ENCODE data around the gene TIAM1. TPM values are rescaled to one million over a fixed set of nuclear protein-coding genes. Genes with fewer than 3 reads are reported as not detected.

TIAM1 gene
- total RNA-seq, 1 donor: 16.3 TPM

GRCh38 chr21:31266241-31266640 lies 77.8 kb downstream of the TIAM1 start:
- DNase-seq (ENCODE audit: insufficient read length, low spot score, missing footprints): no peak
- H3K4me3 ChIP-seq (ENCODE audit: insufficient read depth, low read length): no peak overlapping the region
- H3K4me2 ChIP-seq (ENCODE audit: insufficient read depth, low read length): no peak overlapping the region

DNA sequence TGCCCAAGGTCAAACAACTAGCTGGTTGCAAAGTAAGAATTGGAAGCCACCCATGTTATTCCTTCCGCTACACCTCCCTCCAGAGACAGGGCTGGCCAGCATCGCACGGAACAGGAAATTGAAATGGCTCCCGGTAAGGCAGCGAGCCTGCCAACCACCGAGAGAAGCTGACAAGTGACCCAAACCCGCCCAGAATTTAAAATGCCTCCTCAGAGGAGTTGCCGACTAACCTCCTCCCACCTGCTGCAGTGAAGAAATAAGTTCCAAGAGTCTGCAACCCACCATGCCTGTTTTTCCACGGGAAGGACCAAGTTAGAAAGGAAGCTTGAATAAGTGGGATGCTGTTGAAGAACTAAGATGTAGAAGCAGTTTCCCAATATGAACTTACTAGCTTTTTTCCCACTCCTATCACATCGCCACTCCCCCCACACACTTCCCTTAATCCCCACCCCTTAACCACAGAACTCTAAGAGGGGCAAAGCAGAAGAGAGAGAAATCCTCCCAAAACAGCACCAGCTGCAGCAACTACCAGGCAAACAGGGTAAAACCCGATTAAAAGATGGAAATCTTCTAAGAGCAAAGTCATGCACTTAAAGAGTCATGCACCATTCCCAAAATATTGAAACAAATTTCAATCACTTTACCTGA lies 78.6 kb downstream of the TIAM1 start:
- H3K36me3 ChIP-seq (ENCODE audit: insufficient read depth, low read length): no peaks in the 10 kb centered on the region
- H3K27me3 ChIP-seq (ENCODE audit: insufficient read depth, low read length): no peaks in the 10 kb centered on the region
- H2AFZ ChIP-seq (ENCODE audit: low read length): peak overlapping the region; percentile 43
- peak overlapping the region; percentile 54 for H3K4me3 ChIP-seq (ENCODE audit: insufficient read depth, low read length)
- H3K4me2 ChIP-seq (ENCODE audit: insufficient read depth, low read length): peak overlapping the region; percentile 62
- peaks cover 2% of the 10 kb centered on the region for H4K20me1 ChIP-seq (ENCODE audit: insufficient read depth, low read length)
- no peak overlapping the region for H3K27ac ChIP-seq (ENCODE audit: low read depth, low read length)
- H3K4me1 ChIP-seq (ENCODE audit: insufficient read depth, low read length): no peaks in the 10 kb centered on the region
- no peak for TF ChIP-seq CTCF (IDR thresholded peaks at IDR 0.05; ENCODE audit: extremely low read depth, low read depth, low read length)
- no peak for DNase-seq (ENCODE audit: insufficient read length, low spot score, missing footprints)
- H3K79me2 ChIP-seq (ENCODE audit: insufficient read depth, low read length): no peaks in the 10 kb centered on the region
- H3K9me3 ChIP-seq (ENCODE audit: low read depth, low read length): no peaks in the 10 kb centered on the region

More at GRCh38 chr21:31266241-31266640, 77.8 kb downstream of the TIAM1 start:
- Histone ChIP-seq H3K9me3 (ENCODE audit: low read depth, low read length) (no peaks in the 10 kb centered on the region), H3K79me2 (ENCODE audit: insufficient read depth, low read length) (no peaks in the 10 kb centered on the region), H3K36me3 (ENCODE audit: insufficient read depth, low read length) (no peaks in the 10 kb centered on the region), H3K4me1 (ENCODE audit: insufficient read depth, low read length) (no peaks in the 10 kb centered on the region), H3K27me3 (ENCODE audit: insufficient read depth, low read length) (no peaks in the 10 kb centered on the region), H4K20me1 (ENCODE audit: insufficient read depth, low read length) (peaks cover 2% of the 10 kb centered on the region), H2AFZ (ENCODE audit: low read length) (no peak overlapping the region), H3K27ac (ENCODE audit: low read depth, low read length) (no peak overlapping the region)
- TF ChIP-seq CTCF (IDR thresholded peaks at IDR 0.05; ENCODE audit: extremely low read depth, low read depth, low read length): no peak

DNA sequence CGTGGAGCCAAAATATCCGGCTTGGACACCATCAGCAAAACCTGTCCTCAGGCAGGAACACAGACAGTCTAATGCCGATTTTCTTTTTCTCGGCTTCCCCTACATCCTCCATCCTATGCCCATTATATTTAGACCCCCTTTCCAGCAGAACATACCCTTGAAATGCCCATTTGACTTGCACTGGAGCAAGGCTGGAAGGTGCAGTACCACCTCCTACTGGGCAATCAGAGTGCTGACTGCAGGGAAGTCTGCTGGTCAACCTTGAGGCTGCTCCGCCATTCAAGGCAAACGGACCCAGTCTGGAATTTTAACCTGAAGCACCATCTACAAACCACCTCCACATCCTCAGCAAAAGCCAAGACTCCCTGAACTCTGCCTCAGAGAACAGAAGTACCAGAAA lies 79.5 kb downstream of the TIAM1 start:
- no peak for DNase-seq (ENCODE audit: insufficient read length, low spot score, missing footprints)
- no peak overlapping the region for H2AFZ ChIP-seq (ENCODE audit: low read length)
- no peaks in the 10 kb centered on the region for H3K9me3 ChIP-seq (ENCODE audit: low read depth, low read length)
- peaks cover 2% of the 10 kb centered on the region for H4K20me1 ChIP-seq (ENCODE audit: insufficient read depth, low read length)
- no peak overlapping the region for H3K27ac ChIP-seq (ENCODE audit: low read depth, low read length)
- peak; percentile 16 for TF ChIP-seq CTCF (IDR thresholded peaks at IDR 0.05; ENCODE audit: extremely low read depth, low read depth, low read length)
- H3K4me2 ChIP-seq (ENCODE audit: insufficient read depth, low read length): no peak overlapping the region
- no peaks in the 10 kb centered on the region for H3K36me3 ChIP-seq (ENCODE audit: insufficient read depth, low read length)
- H3K4me3 ChIP-seq (ENCODE audit: insufficient read depth, low read length): no peak overlapping the region
- no peaks in the 10 kb centered on the region for H3K79me2 ChIP-seq (ENCODE audit: insufficient read depth, low read length)
- no peaks in the 10 kb centered on the region for H3K4me1 ChIP-seq (ENCODE audit: insufficient read depth, low read length)
- no peaks in the 10 kb centered on the region for H3K27me3 ChIP-seq (ENCODE audit: insufficient read depth, low read length)

DNA sequence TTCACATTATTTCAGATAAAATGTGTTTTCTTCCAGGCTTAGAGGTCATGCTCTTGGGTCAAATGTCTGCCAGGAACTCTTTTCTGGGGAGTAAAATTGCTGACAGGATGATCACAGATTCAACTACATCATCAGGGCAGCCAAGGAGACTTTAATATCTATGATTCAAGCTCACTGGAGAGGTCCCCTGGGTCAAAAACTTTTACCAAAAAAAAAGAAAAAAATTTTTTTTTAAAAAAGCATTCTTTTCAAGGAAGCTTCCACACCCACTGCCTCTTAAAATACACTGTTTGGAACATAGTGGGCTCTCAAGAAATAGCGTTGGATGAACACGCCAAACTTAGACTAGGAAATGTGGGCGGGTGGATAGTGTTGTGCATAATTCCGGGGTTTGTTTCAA lies 81.3 kb downstream of the TIAM1 start:
- Histone ChIP-seq H2AFZ (ENCODE audit: low read length) (no peak overlapping the region), H3K27ac (ENCODE audit: low read depth, low read length) (no peak overlapping the region), H4K20me1 (ENCODE audit: insufficient read depth, low read length) (peaks cover 2% of the 10 kb centered on the region), H3K4me2 (ENCODE audit: insufficient read depth, low read length) (no peak overlapping the region), H3K4me1 (ENCODE audit: insufficient read depth, low read length) (peaks cover 6% of the 10 kb centered on the region), H3K4me3 (ENCODE audit: insufficient read depth, low read length) (no peak overlapping the region), H3K36me3 (ENCODE audit: insufficient read depth, low read length) (no peaks in the 10 kb centered on the region), H3K79me2 (ENCODE audit: insufficient read depth, low read length) (no peaks in the 10 kb centered on the region), H3K9me3 (ENCODE audit: low read depth, low read length) (no peaks in the 10 kb centered on the region), H3K27me3 (ENCODE audit: insufficient read depth, low read length) (no peaks in the 10 kb centered on the region)
- no peak for DNase-seq (ENCODE audit: insufficient read length, low spot score, missing footprints)
- no peak for TF ChIP-seq CTCF (IDR thresholded peaks at IDR 0.05; ENCODE audit: extremely low read depth, low read depth, low read length)
